ENCODE data around the gene LAMA3. TPM values are rescaled to one million over a fixed set of nuclear protein-coding genes. Genes with fewer than 3 reads are reported as not detected.
A peak's percentile ranks its signal among the peaks of the same experiment; 100 is the strongest.

Gene LAMA3
- total and polyA plus RNA-seq, 2 experiments from 2014 or later, result 3.9 to 4.9 TPM

DNA sequence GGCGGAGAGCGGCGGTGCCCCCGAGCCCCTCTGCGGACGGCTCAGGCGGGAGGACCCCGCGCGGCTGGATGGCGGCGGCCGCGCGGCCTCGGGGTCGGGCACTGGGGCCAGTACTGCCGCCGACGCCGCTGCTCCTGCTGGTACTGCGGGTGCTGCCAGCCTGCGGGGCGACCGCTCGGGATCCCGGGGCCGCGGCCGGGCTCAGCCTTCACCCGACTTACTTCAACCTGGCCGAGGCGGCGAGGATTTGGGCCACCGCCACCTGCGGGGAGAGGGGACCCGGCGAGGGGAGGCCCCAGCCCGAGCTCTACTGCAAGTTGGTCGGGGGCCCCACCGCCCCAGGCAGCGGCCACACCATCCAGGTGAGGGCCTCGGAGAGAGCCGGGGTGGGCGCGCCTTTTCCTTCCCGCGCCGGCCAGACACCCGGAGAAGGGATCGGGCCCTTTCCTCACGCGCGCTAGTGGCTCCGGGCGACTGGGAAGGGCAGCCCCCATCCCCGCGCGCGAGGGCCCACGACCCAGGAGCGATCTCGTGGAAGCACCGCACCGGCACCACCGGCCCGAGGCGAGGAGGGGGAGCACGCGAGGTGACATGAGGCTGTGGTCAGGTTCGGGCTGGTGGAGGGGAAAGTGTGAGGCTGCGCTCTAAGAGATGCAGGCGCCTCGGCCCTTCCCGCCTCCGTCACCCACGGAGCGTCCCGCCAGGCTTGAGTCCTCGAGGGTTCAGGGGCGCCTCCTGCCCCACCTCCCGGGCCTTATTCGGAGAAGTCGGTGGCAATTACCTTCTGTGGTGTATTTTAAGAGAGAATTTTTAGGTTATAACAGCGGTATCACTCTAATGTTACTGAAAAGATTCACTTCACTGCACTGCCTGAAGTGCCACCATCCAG, 607 bp downstream of the LAMA3 start:
- Histone ChIP-seq H3K4me2 (peak overlapping the region; percentile 90), H3F3A (replicated peaks; ENCODE audit: low read depth) (0 out of 2 replicates have a peak, but pooled peaks cover 7% of the 10 kb centered on the region), H3K4me3 (peak overlapping the region; percentile 68), H3K27me3 (ENCODE audit: insufficient read depth) (peaks cover 48% of the 10 kb centered on the region), H3K9me2 (ENCODE audit: insufficient read depth) (no peaks in the 10 kb centered on the region), H3K27ac (ENCODE audit: low read depth) (no peak overlapping the region), H2AFZ (peak overlapping the region; percentile 99), H3K4me1 (ENCODE audit: insufficient read depth) (peaks cover 5% of the 10 kb centered on the region; the same call in 1 of the 2 replicates), H3K79me2 (replicated peaks; ENCODE audit: insufficient read depth) (no peaks in the 10 kb centered on the region), H4K20me1 (replicated peaks; ENCODE audit: insufficient read depth) (no peaks in the 10 kb centered on the region), H3K36me3 (ENCODE audit: insufficient read depth) (no peaks in the 10 kb centered on the region)
- Mint-ChIP-seq H3K4me3 (peak overlapping the region; percentile 66), H3K9me3 (no peaks in the 10 kb centered on the region; the same call in 2 of the 3 replicates), H3K27ac (no peak overlapping the region), H3K36me3 (ENCODE audit: low read depth) (no peaks in the 10 kb centered on the region), H3K27me3 (ENCODE audit: insufficient read depth, low read depth, poor library complexity) (peaks cover 31% of the 10 kb centered on the region), H3K4me1 (peaks cover 5% of the 10 kb centered on the region; the same call in 2 of the 3 replicates)
- DNase-seq (ENCODE audit: low spot score) (peak; percentile 47), ATAC-seq (peak; percentile 87)
- TF ChIP-seq EZH2 (IDR thresholded peaks at IDR 0.05; ENCODE audit: low read depth, unreplicated experiment) (peak; percentile 80), ZNF462 (CRISPR knock-in tag; IDR thresholded peaks at IDR 0.05) (no peak)

DNA sequence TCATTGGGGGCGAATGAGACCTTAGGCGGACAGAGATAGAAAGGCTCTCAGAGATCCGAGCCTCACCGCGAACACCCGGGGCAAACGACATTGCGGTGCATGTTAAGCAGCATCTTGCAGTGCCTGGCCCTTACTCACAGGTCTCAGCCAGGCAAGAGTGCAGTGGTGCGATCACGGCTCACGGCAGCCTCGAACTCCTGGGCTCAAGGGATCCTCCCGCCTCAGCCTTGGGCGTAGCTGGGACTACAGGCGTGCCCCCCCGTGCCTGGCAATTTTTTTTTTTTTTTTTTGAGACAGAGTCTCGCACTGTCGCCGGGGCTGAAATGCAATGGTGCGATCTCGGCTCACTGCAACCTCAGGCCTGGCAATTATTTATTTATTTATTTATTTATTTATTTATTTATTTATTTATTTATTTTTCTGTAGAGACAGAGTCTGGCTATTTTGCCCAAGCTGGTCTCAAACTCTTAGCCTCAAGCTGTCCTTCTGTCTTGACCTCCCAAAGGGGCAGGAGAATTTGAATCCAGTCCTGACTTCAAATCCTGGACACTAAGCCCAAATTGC, 1.3 kb downstream of the LAMA3 start:
- no peaks in the 10 kb centered on the region for H3K9me2 ChIP-seq (ENCODE audit: insufficient read depth)
- peaks cover 48% of the 10 kb centered on the region for H3K27me3 ChIP-seq (ENCODE audit: insufficient read depth)
- H3K4me3 Mint-ChIP-seq, result peak overlapping the region; percentile 66
- DNase-seq (ENCODE audit: low spot score) (peak; percentile 53), ATAC-seq (peak; percentile 21)
- peaks cover 34% of the 10 kb centered on the region for H3K27me3 Mint-ChIP-seq (ENCODE audit: insufficient read depth, low read depth, poor library complexity)
- H4K20me1 ChIP-seq (replicated peaks; ENCODE audit: insufficient read depth), result no peaks in the 10 kb centered on the region
- 0 out of 2 replicates have a peak, but pooled peaks cover 7% of the 10 kb centered on the region for H3F3A ChIP-seq (replicated peaks; ENCODE audit: low read depth)
- peaks cover 5% of the 10 kb centered on the region; the same call in 1 of the 2 replicates for H3K4me1 ChIP-seq (ENCODE audit: insufficient read depth)
- peak overlapping the region; percentile 90 for H3K4me2 ChIP-seq
- no peaks in the 10 kb centered on the region; the same call in 2 of the 3 replicates for H3K9me3 Mint-ChIP-seq
- no peak overlapping the region for H3K27ac ChIP-seq (ENCODE audit: low read depth)
- H3K36me3 Mint-ChIP-seq (ENCODE audit: low read depth), result no peaks in the 10 kb centered on the region
- no peaks in the 10 kb centered on the region for H3K36me3 ChIP-seq (ENCODE audit: insufficient read depth)
- no peaks in the 10 kb centered on the region for H3K79me2 ChIP-seq (replicated peaks; ENCODE audit: insufficient read depth)
- H2AFZ ChIP-seq, result peak overlapping the region; percentile 99
- no peak overlapping the region for H3K27ac Mint-ChIP-seq
- H3K4me1 Mint-ChIP-seq, result peaks cover 5% of the 10 kb centered on the region; the same call in 2 of the 3 replicates
- peak overlapping the region; percentile 68 for H3K4me3 ChIP-seq
- TF ChIP-seq STAT1 (IDR thresholded peaks at IDR 0.05; ENCODE audit: unreplicated experiment), result no peak
- no peak for TF ChIP-seq ZNF114 (CRISPR knock-in tag; IDR thresholded peaks at IDR 0.05)
- no peak for TF ChIP-seq CREB1 (CRISPR knock-in tag; IDR thresholded peaks at IDR 0.05; ENCODE audit: low read depth)
- TF ChIP-seq JUNB (IDR thresholded peaks at IDR 0.05; ENCODE audit: unreplicated experiment), result no peak
- TF ChIP-seq CTCF (conservative IDR thresholded peaks at IDR 0.05; ENCODE audit: low read depth in 2 of 2), result no peak
- no peak for TF ChIP-seq ETS1 (IDR thresholded peaks at IDR 0.05)
- no peak for TF ChIP-seq POLR2AphosphoS5 (IDR thresholded peaks at IDR 0.05; ENCODE audit: low read depth)
- TF ChIP-seq ZNF331 (CRISPR knock-in tag; IDR thresholded peaks at IDR 0.05; ENCODE audit: low read depth), result no peak
- TF ChIP-seq NANOG (IDR thresholded peaks at IDR 0.05; ENCODE audit: borderline replicate concordance), result no peak
